SU-DHL-6 (cell line): ENCODE data around the gene BRMS1L.

ENCODE experiments used
- CTCF ChIP-seq: fragments of 200-600 bp; sonication (generic); IDR thresholded peaks from one replicate; pipeline ENCODE4 v1.5.1; 2017; ENCODE audit warnings: antibody characterized with exemption, mild to moderate bottlenecking, low read length, moderate library complexity; ENCODE audit not compliant: insufficient read depth, poor library complexity, severe bottlenecking
- EZH2phosphoT487 ChIP-seq: fragments of 200-600 bp; sonication (generic), shearing (Covaris generic); conservative IDR thresholded peaks from 2 replicates; pipeline ENCODE4 v1.6.1; 2018; ENCODE audit warnings: mild to moderate bottlenecking, antibody characterized with exemption, low read length, moderate library complexity, mixed read lengths

GRCh38 chr14:35900741-35901140, 74.6 kb downstream of the BRMS1L start:
- TF ChIP-seq CTCF: no peak
- no peak for TF ChIP-seq EZH2phosphoT487
